A673 (cell line): Measurements from ENCODE around the gene ATP6V0C. TPM values are rescaled to one million over a fixed set of nuclear protein-coding genes. Genes with fewer than 3 reads are reported as not detected.
"Not testable (repeated sequence)": the region's sequence is repeated elsewhere in the genome, so short reads cannot be mapped to it uniquely, and the experiment has no call there.

Source experiments
- BruUV-seq: library from RNA; stranded (reverse); fragments of 400-500 nt; replicated peaks from 2 replicates; lab custom pipeline; 2021; lab: Mats Ljungman, UMichigan
- CTCF ChIA-PET: fragments of 300-600 bp; sonication (Branson Sonifier 250); formaldehyde crosslinking; loops from one replicate; lab custom pipeline; 2022; ENCODE audit warnings: antibody characterized with exemption; lab: Charles Lee
- POLR2A ChIA-PET: fragments of 300-600 bp; sonication (Branson Sonifier 250); formaldehyde crosslinking; loops from one replicate; lab custom pipeline; 2022; ENCODE audit warnings: antibody characterized with exemption; ENCODE audit not compliant: low non-redundant PET; lab: Charles Lee
- DNase-seq: peaks from one replicate; pipeline ENCODE4 v3.0.0-alpha.2; 2015; ENCODE audit warnings: low spot score
- H3K27ac ChIP-seq: fragments of 200-600 bp; sonication (generic); 2 replicates; pipeline ENCODE4 v1.5.1; 2016; ENCODE audit warnings: mixed run types, low read depth, mild to moderate bottlenecking, mixed read lengths, antibody characterized with exemption, low read length; ENCODE audit not compliant: poor library complexity, severe bottlenecking
- H3K27me3 ChIP-seq: fragments of 200-600 bp; sonication (generic); replicated peaks from 2 replicates; pipeline ENCODE4 v1.6.1; 2017; ENCODE audit warnings: mixed run types, low read depth, mild to moderate bottlenecking, mixed read lengths, antibody characterized with exemption, low read length; ENCODE audit not compliant: insufficient read depth, poor library complexity
- H3K36me3 ChIP-seq: fragments of 200-600 bp; sonication (generic); 2 replicates; pipeline ENCODE4 v1.6.1; 2016; ENCODE audit warnings: mixed run types, mild to moderate bottlenecking, mixed read lengths, antibody characterized with exemption, low read length; ENCODE audit not compliant: insufficient read depth, poor library complexity, severe bottlenecking
- H3K4me1 ChIP-seq: fragments of 200-600 bp; sonication (generic); 2 replicates; pipeline ENCODE4 v1.6.1; 2017; ENCODE audit warnings: mixed run types, mild to moderate bottlenecking, mixed read lengths, antibody characterized with exemption, low read length; ENCODE audit not compliant: insufficient read depth, poor library complexity, severe bottlenecking
- H3K4me3 ChIP-seq: fragments of 200-600 bp; sonication (generic); 2 replicates; pipeline ENCODE4 v1.5.1; 2016; ENCODE audit warnings: low read depth, mixed run types, mild to moderate bottlenecking, mixed read lengths, low read length; ENCODE audit not compliant: poor library complexity, severe bottlenecking
- H3K9me3 ChIP-seq: fragments of 200-600 bp; sonication (generic); 2 replicates; pipeline ENCODE4 v1.6.1; 2016; ENCODE audit warnings: mixed run types, low read depth, mild to moderate bottlenecking, mixed read lengths, antibody characterized with exemption, low read length; ENCODE audit not compliant: poor library complexity, severe bottlenecking
- CTCF ChIP-seq: fragments of 300-800, 200-600 bp; sonication (generic); conservative IDR thresholded peaks from 2 replicates; pipeline ENCODE4 v1.5.1; 2017; ENCODE audit warnings: low read depth, mild to moderate bottlenecking, antibody characterized with exemption, low read length, moderate library complexity, mixed read lengths
- intact Hi-C: fragments of 100-400 bp; cut with micrococcal nuclease; formaldehyde crosslinking; loops from one replicate; pipeline ENCODE4 v1.10.0; 2022; ENCODE audit not compliant: unreplicated experiment
- total RNA-seq: library from RNA; stranded (reverse); gene quantifications from 2 replicates; pipeline ENCODE4 v1.2.3, GENCODE V29; 2021

The ATP6V0C gene
- total RNA-seq, 1 experiment from 2014 or later, result 252 TPM

- intact Hi-C loops, H3K27me3 ChIP-seq, H3K9me3 ChIP-seq, H3K36me3 ChIP-seq, CTCF ChIA-PET, H3K27ac ChIP-seq, H3K4me3 ChIP-seq, H3K4me1 ChIP-seq, BruUV-seq, DNase-seq: not testable (repeated sequence)
- POLR2A ChIA-PET, result interaction anchor here (0.6 to 0.7 kb wide), 2 partner anchors 24 to 194 kb away, joined by 3 to 6 read pairs; partner anchors contain the start of gene AMDHD2
Observed at GRCh38 chr16:2543771-2544170, 30.0 kb downstream of the ATP6V0C start.

- POLR2A ChIA-PET, H3K4me3 ChIP-seq, H3K27ac ChIP-seq, CTCF ChIA-PET, BruUV-seq, intact Hi-C loops, H3K36me3 ChIP-seq, H3K9me3 ChIP-seq, DNase-seq, H3K27me3 ChIP-seq, H3K4me1 ChIP-seq: not testable (repeated sequence)
Observed at GRCh38 chr16:2550283-2550878, 36.6 kb downstream of the ATP6V0C start.

GRCh38 chr16:2551420-2551889 is 37.7 kb downstream of the ATP6V0C start:
- POLR2A ChIA-PET, H3K36me3 ChIP-seq, H3K4me3 ChIP-seq, H3K27ac ChIP-seq, H3K27me3 ChIP-seq, H3K9me3 ChIP-seq, BruUV-seq, intact Hi-C loops, H3K4me1 ChIP-seq: not testable (repeated sequence)
- CTCF ChIA-PET, result interaction anchor here (0.7 kb wide), 2 partner anchors 221 to 519 kb away, joined by 7 to 10 read pairs; no protein-coding TSS in a partner anchor
- TF ChIP-seq CTCF, result 0 out of 2 replicates have a peak, but pooled peaks have one; percentile 21
- peak; percentile 19 for DNase-seq

- H3K27me3 ChIP-seq, H3K36me3 ChIP-seq, DNase-seq, intact Hi-C loops, H3K9me3 ChIP-seq, H3K4me1 ChIP-seq, H3K27ac ChIP-seq, H3K4me3 ChIP-seq, POLR2A ChIA-PET, CTCF ChIA-PET: not testable (repeated sequence)
- TSS peak; percentile 29 for BruUV-seq
Observed at GRCh38 chr16:2554709-2555425, 41.1 kb downstream of the ATP6V0C start.

GRCh38 chr16:2557150-2557549 is 43.4 kb downstream of the ATP6V0C start:
- H3K27me3 ChIP-seq, H3K36me3 ChIP-seq, H3K9me3 ChIP-seq, CTCF ChIA-PET, DNase-seq, H3K4me3 ChIP-seq, H3K4me1 ChIP-seq, H3K27ac ChIP-seq, intact Hi-C loops, BruUV-seq, POLR2A ChIA-PET: not testable (repeated sequence)

GRCh38 chr16:2560131-2560797 is 46.5 kb downstream of the ATP6V0C start:
- BruUV-seq, H3K4me1 ChIP-seq, H3K9me3 ChIP-seq, POLR2A ChIA-PET, H3K27ac ChIP-seq, CTCF ChIA-PET, H3K36me3 ChIP-seq, H3K27me3 ChIP-seq, H3K4me3 ChIP-seq, DNase-seq, intact Hi-C loops: not testable (repeated sequence)
